ENCODE measurements around the gene HOXB3. TPM values are rescaled to one million over a fixed set of nuclear protein-coding genes. Genes with fewer than 3 reads are reported as not detected.

Gene HOXB3
- polyA plus RNA-seq, 1 donor (not counting 4 experiments of a cell fraction or from before 2014, with no cell fraction given), result 1.1 TPM

DNA sequence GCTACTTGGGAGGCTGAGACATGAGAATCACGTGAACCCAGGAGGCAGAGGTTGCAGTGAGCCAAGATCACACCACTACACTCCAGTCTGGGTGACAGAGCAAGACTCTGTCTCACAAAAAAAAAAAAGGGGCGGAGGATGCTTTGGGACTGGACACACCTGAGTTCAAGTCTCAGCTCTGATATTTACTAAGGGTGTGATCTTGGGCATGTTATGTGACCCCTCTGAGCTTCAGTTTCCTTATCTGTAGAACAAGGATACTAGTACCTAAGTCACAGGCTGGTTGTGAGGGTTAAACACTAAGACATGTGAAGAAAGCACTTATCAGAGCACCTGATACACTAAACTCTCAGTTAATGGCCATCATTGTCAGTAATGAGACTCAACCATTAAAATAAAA, 85.1 kb downstream of the HOXB3 start:
- no peak overlapping the region for H3K4me2 ChIP-seq (ENCODE audit: control insufficient read depth, extremely low read depth, insufficient read depth, low read depth, low read length)
- H4K20me1 ChIP-seq (ENCODE audit: control insufficient read depth, extremely low read depth, insufficient read depth, low read length), result no peaks in the 10 kb centered on the region
- H3K27me3 ChIP-seq (ENCODE audit: control insufficient read depth, extremely low read depth, insufficient read depth, low read length), result no peaks in the 10 kb centered on the region
- dilution Hi-C loops (cut with MboI; ENCODE audit: extremely low pct_ligation_motif_present, low sequenced_read_pairs), result no loop called here
- H3K36me3 ChIP-seq (ENCODE audit: control insufficient read depth in 2 of 2, extremely low read depth in 1 of 2, insufficient read depth in 2 of 2, low read length in 2 of 2), result no peaks in the 10 kb centered on the region
- FAIRE-seq (no peak), DNase-seq (ENCODE audit: low read depth, low spot score) (no peak)
- H3K9ac ChIP-seq (ENCODE audit: control insufficient read depth, extremely low read depth, insufficient read depth, low read length), result no peak overlapping the region
- no peak overlapping the region for H3K27ac ChIP-seq (ENCODE audit: control insufficient read depth, insufficient read depth, low read length)
- no peaks in the 10 kb centered on the region for H3K9me3 ChIP-seq (ENCODE audit: control insufficient read depth, low read depth, low read length)
- H3K4me3 ChIP-seq (ENCODE audit: control insufficient read depth in 2 of 3, extremely low read depth in 1 of 3, insufficient read depth in 2 of 3, low read depth in 1 of 3, low read length in 3 of 3), result no peak overlapping the region
- H3K4me1 ChIP-seq (ENCODE audit: control insufficient read depth, extremely low read depth, insufficient read depth, low read length), result peaks cover 7% of the 10 kb centered on the region
- no peak overlapping the region for H2AFZ ChIP-seq (ENCODE audit: control insufficient read depth, low read length)
- TF ChIP-seq EZH2 (IDR thresholded peaks at IDR 0.05; ENCODE audit: low read length), result no peak
- TF ChIP-seq CTCF (optimal IDR thresholded peaks at IDR 0.05 in 1 of 3, IDR thresholded peaks at IDR 0.05 in 1 of 3, conservative IDR thresholded peaks at IDR 0.05 in 1 of 3; ENCODE audit: extremely low read depth in 1 of 3, insufficient read depth in 2 of 3, low read length in 3 of 3), result no peak
- H3K9me1 ChIP-seq (ENCODE audit: control insufficient read depth, extremely low read depth, insufficient read depth, low read length), result no peaks in the 10 kb centered on the region
- no peaks in the 10 kb centered on the region for H3K79me2 ChIP-seq (ENCODE audit: control insufficient read depth, insufficient read depth, low read length)

DNA sequence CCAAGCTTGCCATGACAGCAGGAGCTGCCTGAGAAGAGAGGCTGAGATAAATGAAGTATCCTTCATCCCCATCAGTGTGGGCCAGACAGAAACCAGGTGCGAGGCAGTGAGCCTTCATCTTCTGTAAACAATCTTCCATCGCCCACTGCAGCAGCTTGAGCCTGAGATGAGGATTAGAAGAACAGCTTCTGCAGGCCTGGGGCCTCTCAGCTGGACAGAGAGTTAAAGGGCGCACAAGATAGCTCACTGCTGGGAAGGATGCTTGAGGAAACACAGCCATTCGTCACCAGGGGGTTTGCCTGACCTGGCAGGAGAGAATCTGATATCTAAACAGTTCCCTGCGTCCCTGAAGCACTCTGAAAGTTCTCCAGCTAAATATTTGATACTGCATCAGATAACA, 86.3 kb downstream of the HOXB3 start:
- TF ChIP-seq CTCF (optimal IDR thresholded peaks at IDR 0.05 in 1 of 3, IDR thresholded peaks at IDR 0.05 in 1 of 3, conservative IDR thresholded peaks at IDR 0.05 in 1 of 3; ENCODE audit: extremely low read depth in 1 of 3, insufficient read depth in 2 of 3, low read length in 3 of 3) (no peak), EZH2 (IDR thresholded peaks at IDR 0.05; ENCODE audit: low read length) (no peak)
- H3K27me3 ChIP-seq (ENCODE audit: control insufficient read depth, extremely low read depth, insufficient read depth, low read length), result no peaks in the 10 kb centered on the region
- dilution Hi-C loops (cut with MboI; ENCODE audit: extremely low pct_ligation_motif_present, low sequenced_read_pairs), result no loop called here
- H4K20me1 ChIP-seq (ENCODE audit: control insufficient read depth, extremely low read depth, insufficient read depth, low read length), result no peaks in the 10 kb centered on the region
- no peaks in the 10 kb centered on the region for H3K36me3 ChIP-seq (ENCODE audit: control insufficient read depth in 2 of 2, extremely low read depth in 1 of 2, insufficient read depth in 2 of 2, low read length in 2 of 2)
- no peaks in the 10 kb centered on the region for H3K79me2 ChIP-seq (ENCODE audit: control insufficient read depth, insufficient read depth, low read length)
- FAIRE-seq (no peak), DNase-seq (ENCODE audit: low read depth, low spot score) (no peak)
- H2AFZ ChIP-seq (ENCODE audit: control insufficient read depth, low read length), result no peak overlapping the region
- no peaks in the 10 kb centered on the region for H3K9me3 ChIP-seq (ENCODE audit: control insufficient read depth, low read depth, low read length)
- H3K9ac ChIP-seq (ENCODE audit: control insufficient read depth, extremely low read depth, insufficient read depth, low read length), result no peak overlapping the region
- H3K4me2 ChIP-seq (ENCODE audit: control insufficient read depth, extremely low read depth, insufficient read depth, low read depth, low read length), result no peak overlapping the region
- H3K9me1 ChIP-seq (ENCODE audit: control insufficient read depth, extremely low read depth, insufficient read depth, low read length), result no peaks in the 10 kb centered on the region
- no peak overlapping the region for H3K27ac ChIP-seq (ENCODE audit: control insufficient read depth, insufficient read depth, low read length)
- no peak overlapping the region for H3K4me3 ChIP-seq (ENCODE audit: control insufficient read depth in 2 of 3, extremely low read depth in 1 of 3, insufficient read depth in 2 of 3, low read depth in 1 of 3, low read length in 3 of 3)
- H3K4me1 ChIP-seq (ENCODE audit: control insufficient read depth, extremely low read depth, insufficient read depth, low read length), result peaks cover 12% of the 10 kb centered on the region
